HCT116 (cell line): Measurements from ENCODE around the gene DTNB.

Experiments used
- CTCF ChIP-seq, 3 experiments: fragments of 200-600 bp in 1 of 3; sonication (generic) in 1 of 3; IDR thresholded peaks in 2 of 3; conservative IDR thresholded peaks in 1 of 3; 2 replicates each; pipeline ENCODE4 v1.5.1; 2012 to 2017; ENCODE audit warnings: low read depth in 2 of 3, low read length in 2 of 3, antibody characterized with exemption in 1 of 3, borderline replicate concordance in 1 of 3, control low read depth in 1 of 3, mild to moderate bottlenecking in 1 of 3, mixed read lengths in 1 of 3, mixed run types in 1 of 3, moderate library complexity in 1 of 3; ENCODE audit not compliant: insufficient read depth in 1 of 3
- EGR1 ChIP-seq: IDR thresholded peaks from 2 replicates; pipeline ENCODE4 v1.6.1; 2012; ENCODE audit warnings: low read depth
- EZH2 ChIP-seq: fragments of 200-600 bp; sonication (generic); IDR thresholded peaks from 2 replicates; pipeline ENCODE4 v1.6.1; 2017; ENCODE audit warnings: antibody characterized with exemption, mixed run types
- EZH2phosphoT487 ChIP-seq: fragments of 200-600 bp; IDR thresholded peaks from 2 replicates; pipeline ENCODE4 v1.6.1; 2018; ENCODE audit warnings: antibody characterized with exemption, borderline replicate concordance
- MAX ChIP-seq: IDR thresholded peaks from 2 replicates; pipeline ENCODE4 v1.6.1; 2012
- POLR2A ChIP-seq: IDR thresholded peaks from 2 replicates; pipeline ENCODE4 v1.7.0; 2011; ENCODE audit warnings: borderline replicate concordance; ENCODE audit not compliant: insufficient read depth, insufficient read length; ENCODE audit errors: extremely low read depth
- POLR2AphosphoS5 ChIP-seq: IDR thresholded peaks from 2 replicates; pipeline ENCODE4 v1.6.1; 2011; ENCODE audit warnings: mild to moderate bottlenecking, low read depth, low read length, moderate library complexity
- RAD21 ChIP-seq: IDR thresholded peaks from 2 replicates; pipeline ENCODE4 v1.6.1; 2012; ENCODE audit warnings: low read depth, mild to moderate bottlenecking
- TCF7L2 ChIP-seq: IDR thresholded peaks from 2 replicates; pipeline ENCODE4 v1.7.0; 2011; ENCODE audit warnings: borderline replicate concordance, inconsistent platforms; ENCODE audit not compliant: insufficient read depth, insufficient read length; ENCODE audit errors: extremely low read depth
- ZNF274 ChIP-seq: fragments of 200-500 bp; sonication (Bioruptor generic); IDR thresholded peaks from 2 replicates; pipeline ENCODE4 v1.6.1; 2014; ENCODE audit warnings: mild to moderate bottlenecking, low read depth, low read length, inconsistent platforms

GRCh38 chr2:25490217-25490616 lies 183.2 kb downstream of the DTNB start:
- no peak for TF ChIP-seq MAX
- no peak for TF ChIP-seq CTCF (IDR thresholded peaks at IDR 0.05 in 2 of 3, conservative IDR thresholded peaks at IDR 0.05 in 1 of 3; ENCODE audit: borderline replicate concordance in 1 of 3, insufficient read depth in 1 of 3, low read depth in 2 of 3, low read length in 2 of 3)
- no peak for TF ChIP-seq ZNF274
- no peak for TF ChIP-seq RAD21
- TF ChIP-seq POLR2AphosphoS5 = no peak
- no peak for TF ChIP-seq EGR1
- TF ChIP-seq TCF7L2 = no peak
- TF ChIP-seq POLR2A = no peak
- TF ChIP-seq EZH2 = no peak
- no peak for TF ChIP-seq EZH2phosphoT487
